ENCODE data around the gene BTBD9.
"Not testable (repeated sequence)": the region's sequence is repeated elsewhere in the genome, so short reads cannot be mapped to it uniquely, and the experiment has no call there.

Gene BTBD9

DNA sequence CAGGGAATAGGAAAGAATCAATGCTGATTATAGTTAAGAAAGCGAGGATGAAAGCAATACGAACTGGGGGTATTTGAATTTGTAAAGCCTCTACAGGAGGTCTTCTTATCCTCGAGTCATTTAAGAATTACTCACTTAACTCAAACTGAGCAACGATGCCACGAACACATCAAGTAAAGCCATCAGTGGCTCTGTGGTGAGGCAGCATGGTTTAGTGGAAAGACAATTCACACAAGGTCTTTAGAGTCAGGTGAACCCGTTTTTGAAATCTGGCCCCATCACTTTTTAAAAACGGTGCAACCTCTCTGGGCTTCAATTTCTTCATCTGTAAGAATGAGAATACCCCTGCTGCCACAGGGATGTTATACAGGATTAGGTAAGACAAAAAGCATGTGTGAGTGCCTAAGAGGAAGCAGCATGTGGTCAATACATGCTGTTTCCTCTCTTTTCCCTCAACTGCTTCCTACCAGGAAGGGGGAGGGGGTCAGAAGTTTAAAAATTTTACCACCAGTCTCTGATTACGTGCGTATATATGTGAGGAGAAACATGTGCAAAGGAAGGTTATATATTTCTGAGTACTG lies 162.0 kb downstream of the BTBD9 start:
- no peak for DNase-seq

DNA sequence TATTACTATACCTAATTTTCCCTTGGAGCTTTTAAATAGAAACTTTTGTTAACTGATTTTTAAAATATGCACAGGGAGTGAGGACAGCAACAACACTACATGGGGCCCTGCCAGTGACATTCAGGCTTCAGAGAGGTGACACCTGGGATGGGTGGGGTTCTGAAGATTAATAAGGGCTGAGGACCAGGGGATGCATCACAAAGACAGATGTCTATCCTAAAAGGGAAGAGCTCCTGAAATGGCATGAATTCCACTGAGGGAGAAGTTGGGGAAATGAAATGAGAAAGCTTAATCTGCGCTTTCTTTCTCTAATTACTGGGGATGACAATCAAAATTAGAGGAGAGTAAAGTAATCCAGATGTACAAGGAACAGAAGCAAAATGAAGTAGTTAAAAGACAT lies 162.8 kb downstream of the BTBD9 start:
- DNase-seq: no peak

DNA sequence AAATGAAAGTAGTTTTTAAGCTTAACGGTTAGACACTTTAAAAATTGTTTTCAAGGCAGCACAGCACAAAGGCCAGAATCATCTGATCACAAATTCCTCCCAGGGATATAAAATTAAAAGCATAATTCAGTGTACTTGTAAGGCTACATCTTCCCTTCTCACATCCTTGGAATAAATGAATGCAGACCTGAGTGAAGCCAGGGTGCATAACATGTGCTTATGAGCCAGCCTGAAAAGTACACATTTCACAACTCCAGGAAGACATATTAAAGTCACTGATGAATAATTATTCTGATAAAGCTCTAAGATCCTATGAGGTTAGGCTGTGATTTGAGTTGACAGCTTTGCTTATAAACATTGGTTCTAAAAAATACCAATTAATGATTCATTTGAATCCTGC lies 163.6 kb downstream of the BTBD9 start:
- DNase-seq: no peak

DNA sequence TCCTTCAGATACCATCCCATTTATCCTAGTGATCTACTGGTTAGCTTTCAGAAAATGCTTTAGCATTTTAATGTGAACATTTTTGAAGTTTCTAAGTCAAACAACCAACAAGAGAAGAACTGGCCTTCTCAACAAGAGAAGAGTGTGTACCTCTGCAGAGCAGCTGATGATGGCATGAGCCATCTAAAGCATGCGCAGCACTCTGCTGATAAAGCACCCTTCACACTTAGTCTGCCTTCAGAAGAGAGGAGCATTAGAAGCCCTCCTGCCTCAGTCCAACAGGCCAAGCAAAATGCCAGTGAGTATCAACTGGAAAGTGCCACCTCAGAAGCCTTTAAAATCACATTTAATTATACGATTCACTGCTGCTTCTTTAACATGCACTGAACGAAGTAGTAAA lies 169.2 kb downstream of the BTBD9 start:
- no peak for DNase-seq

DNA sequence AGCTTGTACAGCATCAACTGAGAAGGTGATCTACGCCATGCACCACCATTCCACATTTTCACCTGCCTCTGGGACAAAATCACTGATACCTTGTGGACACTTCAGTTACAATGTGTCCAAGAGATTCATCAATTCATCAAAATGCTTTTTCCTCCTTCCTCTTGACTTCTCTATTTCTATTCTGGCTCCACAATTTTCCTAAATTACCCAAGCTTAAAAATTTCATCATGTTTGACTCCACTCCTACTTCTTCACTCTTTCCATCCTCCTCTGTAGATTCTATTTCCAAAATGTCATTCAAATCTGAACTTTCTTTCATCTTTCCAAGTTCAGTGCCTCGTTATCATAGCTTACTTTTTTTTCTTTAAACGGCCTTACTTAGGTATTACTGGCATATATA lies 172.2 kb downstream of the BTBD9 start:
- no peak for DNase-seq

DNA sequence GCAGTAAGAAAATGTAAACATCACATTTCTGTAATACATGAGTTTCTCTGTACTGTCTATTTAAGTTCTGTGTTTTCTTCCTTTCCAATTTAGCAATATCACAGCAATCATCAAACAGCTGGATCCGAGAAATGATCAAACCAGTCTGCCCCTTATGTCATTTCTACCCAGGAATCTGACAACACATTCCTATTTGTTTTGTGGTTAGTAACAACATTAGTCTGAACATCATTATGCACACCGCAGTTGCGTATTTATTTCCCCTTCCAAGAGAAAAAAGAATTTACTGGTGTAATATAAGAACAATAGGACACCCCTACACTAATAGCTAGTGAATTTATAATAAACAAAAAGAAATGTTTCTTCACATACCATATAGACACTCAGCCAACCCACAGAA lies 179.5 kb downstream of the BTBD9 start:
- DNase-seq: no peak

DNA sequence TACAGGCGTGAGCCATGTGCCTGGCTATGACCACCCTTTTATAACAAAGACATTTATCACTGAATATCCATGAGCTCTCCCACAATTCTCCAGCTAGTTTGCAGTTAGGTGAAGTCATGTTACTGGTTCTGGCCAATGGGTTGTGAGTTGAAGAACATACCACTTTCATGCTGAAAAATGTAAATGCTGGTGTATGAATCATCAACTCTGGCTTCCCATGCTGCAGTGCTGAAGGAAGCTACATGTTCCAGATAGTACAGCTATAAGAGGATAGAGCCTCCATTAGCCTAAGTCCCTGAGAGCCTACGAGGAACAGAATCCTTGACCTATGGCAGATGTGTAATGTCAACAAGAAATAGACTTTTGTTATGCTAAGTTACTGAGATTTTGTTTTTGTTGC lies 180.4 kb downstream of the BTBD9 start:
- no peak for DNase-seq

DNA sequence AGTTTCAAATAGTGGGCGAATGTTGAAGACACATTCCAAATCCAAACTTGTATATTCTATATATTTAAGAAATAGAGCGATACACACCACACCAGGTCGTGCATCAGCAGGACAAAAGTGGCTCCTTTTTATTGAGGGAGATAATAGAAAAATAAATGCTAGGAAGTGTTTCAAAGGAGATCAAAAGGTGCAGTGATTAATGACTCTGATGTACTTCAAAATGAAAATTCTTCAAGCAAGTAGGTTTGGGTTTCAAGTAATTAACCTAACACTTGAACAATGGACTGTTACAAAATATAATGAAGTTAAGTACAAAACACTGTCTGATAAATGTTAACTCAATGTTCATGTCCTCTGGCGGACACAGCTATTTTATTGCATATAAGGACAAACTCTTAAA lies 185.9 kb downstream of the BTBD9 start:
- no peak for DNase-seq

DNA sequence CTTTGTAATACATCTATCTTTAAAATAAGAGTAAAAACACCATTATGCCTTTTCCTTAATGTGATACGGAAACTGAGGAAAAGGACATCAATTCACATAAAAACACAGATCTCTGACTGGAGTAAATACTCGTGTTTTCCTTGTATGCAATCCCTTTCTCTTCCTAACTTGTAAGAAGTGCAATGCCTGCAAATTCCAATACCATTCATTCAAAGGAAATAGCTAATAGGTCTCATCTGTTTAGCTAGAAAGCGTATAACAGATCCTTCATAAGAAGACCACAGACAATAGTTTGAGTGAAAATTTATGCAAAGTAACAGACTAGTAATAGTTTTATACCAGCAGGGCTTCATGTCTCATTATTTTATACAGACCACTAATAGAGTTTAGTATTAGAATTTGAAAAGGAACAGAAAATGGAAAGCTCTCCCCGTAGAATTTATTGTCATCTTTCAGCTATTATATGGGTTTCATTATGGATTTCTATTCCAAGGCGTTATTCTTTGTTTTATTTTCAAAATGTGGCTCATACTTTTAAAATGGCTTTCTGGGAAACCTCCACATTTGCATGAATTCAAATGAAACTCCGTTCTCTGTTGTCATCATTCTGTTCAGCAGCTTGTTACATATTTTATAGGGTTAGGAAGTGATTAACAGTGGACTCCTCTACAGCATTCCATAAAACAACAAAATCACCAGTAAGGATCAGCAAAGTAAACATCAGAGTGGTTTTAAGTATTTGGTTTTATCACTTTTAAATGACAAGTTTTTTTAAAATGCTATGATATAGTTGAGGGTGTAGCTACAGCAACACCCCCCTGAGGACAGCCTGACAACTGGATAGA lies 186.7 kb downstream of the BTBD9 start:
- no peak for DNase-seq

DNA sequence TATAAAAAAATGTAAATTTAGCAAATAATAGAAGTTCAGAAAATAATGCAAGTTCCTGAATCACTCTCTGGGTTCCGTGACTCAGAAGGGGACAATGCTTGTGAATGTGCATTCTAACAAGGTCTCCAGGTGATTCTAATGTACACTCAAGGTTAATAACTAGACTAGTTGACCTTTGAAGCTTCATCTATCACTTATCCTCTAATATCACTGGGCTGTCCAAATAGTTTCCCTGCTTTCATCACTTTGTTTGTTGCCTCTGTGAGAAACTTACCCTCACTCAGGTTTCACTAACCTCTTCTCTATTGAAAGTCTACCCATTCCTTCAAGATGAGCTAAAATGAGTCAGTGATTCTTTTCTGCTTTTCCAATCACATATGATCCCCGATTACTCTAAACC lies 189.0 kb downstream of the BTBD9 start:
- no peak for DNase-seq

DNA sequence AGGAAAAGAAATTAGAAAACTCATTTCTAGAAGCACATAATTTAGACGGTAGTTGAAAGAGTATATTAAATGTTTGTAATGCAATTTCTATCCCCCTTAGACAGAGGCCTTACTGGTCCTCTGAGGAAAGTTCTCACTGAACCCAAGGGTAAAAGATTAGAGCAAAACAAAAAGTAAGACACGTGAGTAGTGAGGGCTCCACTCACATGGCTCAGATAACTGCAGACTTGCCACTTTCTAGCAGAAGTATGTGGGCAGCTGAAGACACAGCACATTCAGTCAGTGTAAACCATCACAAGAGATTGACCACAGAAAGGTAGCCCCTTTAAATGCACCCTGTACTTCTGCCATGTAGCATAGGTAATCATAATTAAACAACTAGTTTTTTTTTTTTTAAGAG lies 193.8 kb downstream of the BTBD9 start:
- DNase-seq: no peak

DNA sequence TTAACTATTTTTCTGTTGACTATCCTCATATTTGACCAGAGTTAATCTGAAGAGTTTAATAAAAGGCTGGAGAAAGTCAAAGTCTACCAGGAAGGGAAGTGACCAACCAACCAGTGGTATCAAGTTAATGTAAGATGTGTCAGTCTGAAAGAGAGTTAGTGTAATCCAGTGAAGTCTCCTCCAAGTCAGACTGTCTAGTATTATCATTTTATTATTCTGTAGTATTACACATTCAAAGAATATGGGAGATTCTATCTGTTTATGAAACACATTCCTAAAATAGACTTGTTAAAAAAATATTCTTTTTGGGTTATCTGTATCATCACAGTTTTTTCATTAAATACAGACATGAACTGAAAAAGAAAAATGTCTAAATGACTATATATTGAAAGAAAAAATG lies 194.4 kb downstream of the BTBD9 start:
- no peak for DNase-seq

DNA sequence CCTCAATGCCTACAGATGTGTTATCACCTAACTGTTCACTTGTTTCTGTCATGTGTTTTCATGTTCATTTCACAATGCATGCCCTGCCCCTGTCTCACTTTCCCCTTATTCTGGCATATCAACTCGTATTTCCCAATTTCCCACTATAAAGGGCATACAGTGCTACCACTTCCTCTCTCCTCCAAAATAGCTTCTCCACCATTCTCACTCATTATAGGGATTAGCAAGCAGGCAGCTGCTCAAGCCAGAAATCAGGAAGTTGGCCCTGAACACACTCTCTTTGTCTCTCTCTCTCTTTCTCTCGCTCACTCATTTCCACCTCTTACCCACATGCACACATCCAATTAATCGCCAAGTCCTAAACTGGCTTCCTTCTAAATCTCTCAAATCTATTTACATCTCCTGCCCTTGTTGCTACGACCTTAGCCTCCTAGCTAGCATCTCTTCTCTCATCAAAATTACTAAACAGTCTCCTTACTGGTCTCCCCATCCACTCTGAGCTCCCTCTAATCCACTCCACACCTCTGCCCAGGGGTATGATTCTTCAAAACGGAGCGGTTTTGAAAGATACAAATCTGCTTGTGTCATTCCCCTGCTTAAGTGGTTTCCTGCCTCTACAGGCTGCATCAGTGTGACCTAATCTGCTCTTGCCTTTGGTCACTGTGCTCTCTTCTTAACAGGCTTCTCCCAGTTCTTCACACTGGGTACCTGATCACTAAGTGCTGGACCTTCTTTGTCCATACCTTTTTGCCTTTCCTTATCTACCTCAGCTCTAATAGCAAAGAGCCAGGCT lies 196.2 kb downstream of the BTBD9 start:
- DNase-seq: no peak

DNA sequence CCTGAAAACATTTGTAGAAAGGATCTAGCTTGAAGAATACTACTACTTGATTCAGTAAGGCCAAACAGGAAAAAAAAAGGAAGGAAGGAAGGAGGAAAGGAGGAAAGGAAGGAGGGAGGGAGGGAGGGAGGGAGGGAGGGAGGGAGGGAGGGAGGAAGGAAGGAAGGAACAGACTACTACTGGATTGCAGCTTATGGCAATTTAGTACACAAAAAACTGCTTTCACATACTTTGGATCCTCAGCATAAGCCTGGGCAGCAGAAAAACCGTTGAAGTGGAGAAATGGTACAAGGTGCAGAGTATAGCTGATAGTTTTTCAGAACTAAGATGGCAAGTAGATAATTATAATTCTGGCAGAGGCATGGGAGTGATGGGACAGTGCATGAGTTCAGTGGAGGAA lies 201.6 kb downstream of the BTBD9 start:
- DNase-seq: no peak

DNA sequence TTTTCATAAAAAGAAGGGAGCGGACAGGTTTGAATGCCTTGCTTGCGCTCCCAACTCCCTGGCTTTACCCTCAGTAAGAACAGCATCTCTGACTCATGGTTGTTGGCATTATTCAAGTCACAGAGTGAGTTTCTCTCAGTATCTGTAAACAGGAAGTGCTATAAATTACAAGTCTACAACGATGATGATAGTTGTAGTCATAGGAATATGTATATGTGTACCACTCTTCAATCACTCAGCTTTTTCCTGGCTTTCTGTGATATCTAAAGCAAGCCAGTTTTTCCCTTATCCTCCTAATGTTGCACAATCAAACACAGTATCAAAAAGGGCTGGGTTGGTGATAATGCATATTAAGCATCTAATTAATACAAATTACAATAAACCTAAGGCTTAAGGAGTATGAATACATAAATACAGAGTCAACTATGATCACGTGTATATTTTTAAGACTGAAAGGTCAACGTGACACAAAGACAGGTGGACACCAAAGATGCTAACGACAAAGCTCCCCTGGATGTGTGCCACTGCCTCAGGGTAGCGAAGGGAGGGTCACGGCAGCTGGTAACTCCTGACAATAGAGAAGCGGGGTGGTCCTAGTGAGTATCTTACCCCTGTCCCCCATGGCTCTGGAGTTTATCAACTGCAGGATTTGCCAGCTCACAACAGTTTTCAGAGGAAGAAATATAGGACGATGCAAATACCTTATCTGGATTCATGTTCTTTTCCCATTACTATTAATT lies 202.8 kb downstream of the BTBD9 start:
- no peak for DNase-seq

DNA sequence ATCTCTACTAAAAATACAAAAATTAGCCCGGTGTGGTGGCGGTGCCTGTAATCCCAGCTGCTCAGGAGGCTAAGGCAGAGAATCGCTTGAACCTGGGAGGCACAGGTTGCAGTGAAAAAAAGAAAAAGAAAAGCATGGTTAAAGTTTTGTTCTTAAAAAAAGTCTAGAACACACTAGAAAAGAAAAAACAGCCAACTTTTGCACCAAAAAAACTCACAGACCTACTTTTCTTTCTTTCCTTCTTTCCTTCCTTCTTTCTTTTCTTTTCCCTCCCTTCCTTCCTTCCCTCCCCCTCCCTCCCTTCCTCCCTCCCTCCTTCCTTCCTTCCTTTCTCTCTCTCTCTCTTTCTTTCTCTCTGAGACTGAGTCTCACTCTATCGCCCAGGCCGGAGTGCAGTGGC lies 204.4 kb downstream of the BTBD9 start:
- no peak for DNase-seq

DNA sequence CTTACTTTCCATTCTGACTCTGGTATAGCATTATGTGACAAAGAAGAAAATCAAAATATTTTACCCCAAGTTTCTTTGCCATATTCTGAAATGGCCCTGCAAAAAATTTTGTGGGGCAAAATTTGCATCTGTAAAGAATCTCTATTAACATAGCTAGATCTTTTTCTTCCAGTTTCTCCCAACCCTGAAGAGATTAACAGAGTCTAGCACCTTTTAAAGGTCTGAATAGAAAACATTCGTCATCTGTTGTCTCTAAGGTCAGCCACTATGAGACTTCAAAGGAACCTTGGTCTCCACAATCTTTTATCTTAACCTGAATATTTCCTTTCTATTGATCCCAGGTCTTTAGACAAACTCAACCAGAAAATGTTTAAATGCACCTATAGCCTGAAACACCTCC lies 205.7 kb downstream of the BTBD9 start:
- no peak for DNase-seq

DNA sequence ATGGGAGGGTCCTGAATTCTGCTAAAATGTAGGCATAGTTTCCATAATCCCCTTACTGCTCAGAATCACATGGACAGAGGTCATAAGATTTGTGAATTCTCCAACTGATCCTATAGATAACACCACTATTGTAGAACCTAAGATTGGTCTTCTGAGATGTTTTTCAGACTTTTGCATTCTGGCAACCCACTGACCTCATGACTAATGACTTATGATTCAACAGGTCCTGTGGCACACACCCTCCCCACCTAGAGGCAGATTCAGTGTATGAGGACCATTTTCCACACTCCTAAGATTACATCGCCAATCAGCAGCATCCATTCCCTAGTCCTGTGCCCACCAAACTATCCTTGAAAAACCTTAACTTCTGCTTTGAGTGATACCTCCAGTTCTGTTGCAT lies 207.2 kb downstream of the BTBD9 start:
- no peak for DNase-seq

DNA sequence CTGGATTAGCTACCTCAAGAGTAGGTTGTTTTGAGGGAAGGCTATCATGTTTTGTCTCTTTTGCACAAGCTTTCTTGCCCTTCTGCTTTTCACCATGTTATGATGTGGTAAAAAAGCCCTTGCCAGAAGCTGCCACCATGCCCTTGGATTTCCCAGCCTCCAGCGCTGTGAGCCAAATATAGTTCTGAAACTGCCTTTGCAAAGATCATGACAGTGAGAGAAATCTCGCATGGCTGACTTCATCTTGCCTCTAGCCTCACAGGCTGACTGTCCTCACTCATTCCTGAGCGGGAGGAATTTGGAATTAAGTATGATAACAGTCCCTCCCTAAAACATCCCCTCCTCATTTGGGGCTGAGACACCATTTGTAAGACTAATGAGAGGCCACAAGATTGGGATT lies 207.7 kb downstream of the BTBD9 start:
- no peak for DNase-seq

DNA sequence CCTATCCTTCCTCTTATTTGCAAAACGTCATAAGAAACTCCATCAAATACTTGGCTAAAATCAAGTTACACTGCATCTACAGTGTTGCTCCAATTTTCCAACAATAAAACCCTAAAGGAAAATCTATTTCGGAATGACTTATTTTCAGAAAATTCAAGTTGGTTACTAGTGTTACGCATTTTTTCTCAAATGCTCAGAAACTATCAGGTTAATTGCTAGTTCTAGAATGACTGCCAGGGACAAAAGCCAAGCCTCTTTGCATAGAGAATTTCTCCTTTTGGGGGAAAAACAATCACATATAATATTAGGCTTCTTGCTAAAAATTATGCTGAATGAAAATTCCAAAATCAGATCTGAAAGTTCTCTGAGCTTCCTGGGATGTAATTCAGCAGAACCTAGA lies 210.2 kb downstream of the BTBD9 start:
- no peak for DNase-seq

DNA sequence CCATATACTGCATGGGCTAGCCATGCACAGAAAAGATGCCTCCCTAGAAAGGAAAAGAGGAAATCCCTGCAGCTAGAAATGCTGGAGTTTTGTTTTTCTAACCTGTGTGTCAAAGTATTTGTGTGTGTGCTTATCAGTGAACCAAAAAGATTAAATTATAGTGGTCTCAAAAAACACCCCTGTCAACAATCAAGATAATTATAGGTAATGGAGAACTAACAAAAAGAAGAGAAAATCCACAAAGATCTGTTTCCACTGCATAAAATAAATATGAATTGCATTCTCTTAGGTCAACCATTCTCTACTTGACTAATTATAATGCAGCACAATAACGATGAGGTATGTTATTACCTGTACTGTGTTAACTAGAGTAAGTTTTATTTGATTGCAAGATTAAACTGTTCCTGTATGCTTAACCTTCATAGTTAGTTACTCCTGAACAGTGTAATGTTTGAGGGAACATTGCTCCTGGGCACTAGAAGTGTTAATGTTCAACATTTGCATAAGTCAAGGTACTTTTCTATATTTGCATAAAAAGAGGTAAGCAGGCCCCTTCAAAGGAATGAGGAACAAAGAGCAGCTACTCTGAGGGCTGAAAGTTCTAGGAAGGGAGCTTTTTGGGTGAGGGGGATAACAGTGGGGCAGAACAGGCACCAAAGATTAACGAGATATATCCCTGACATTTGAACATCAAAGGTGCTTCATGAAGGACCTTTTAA lies 212.1 kb downstream of the BTBD9 start:
- peak; percentile 94 for DNase-seq

DNA sequence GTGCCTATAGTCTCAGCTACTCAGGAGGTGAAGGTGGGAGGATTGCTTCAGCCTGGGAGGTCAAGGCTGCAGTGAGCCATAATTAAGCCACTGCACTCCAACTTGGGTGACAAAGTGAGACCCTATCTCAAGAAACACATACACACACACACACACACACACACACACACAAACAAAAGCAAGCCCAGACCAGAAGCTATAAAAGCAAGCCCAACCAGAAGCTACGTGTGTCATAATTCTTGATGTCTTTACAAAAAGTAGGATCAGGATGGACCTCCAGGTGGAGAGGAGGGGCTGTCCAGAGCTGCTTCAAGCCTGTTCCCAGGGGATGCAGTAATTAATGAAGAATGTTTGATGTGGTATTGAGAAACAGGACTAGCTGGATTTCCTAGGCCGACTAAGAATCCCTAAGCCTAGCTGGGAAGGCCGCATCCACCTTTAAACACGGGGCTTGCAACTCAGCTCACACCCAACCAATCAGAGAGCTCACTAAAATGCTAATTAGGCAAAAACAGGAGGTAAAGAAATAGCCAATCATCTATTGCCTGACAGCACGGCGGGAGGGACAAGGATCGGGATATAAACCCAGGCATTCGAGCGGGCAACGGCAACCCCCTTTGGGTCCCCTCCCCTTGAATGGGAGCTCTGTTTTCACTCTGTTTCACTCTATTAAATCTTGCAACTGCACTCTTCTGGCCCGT lies 213.8 kb downstream of the BTBD9 start:
- not testable (repeated sequence) for DNase-seq

All from NCI-H2227 treated with DMSO at 0.1 percent for 48 hours (cell line).